HG03025 (cell line): Measurements from ENCODE around the gene TRAF1.

Experiments used
- ATAC-seq: cut with Tn5 transposase; IDR thresholded peaks from one replicate; pipeline ENCODE4 v1.9.1; 2021; ENCODE audit warnings: mild to moderate bottlenecking, moderate library complexity; ENCODE audit not compliant: unreplicated experiment, low FRiP score

TRAF1 gene

DNA sequence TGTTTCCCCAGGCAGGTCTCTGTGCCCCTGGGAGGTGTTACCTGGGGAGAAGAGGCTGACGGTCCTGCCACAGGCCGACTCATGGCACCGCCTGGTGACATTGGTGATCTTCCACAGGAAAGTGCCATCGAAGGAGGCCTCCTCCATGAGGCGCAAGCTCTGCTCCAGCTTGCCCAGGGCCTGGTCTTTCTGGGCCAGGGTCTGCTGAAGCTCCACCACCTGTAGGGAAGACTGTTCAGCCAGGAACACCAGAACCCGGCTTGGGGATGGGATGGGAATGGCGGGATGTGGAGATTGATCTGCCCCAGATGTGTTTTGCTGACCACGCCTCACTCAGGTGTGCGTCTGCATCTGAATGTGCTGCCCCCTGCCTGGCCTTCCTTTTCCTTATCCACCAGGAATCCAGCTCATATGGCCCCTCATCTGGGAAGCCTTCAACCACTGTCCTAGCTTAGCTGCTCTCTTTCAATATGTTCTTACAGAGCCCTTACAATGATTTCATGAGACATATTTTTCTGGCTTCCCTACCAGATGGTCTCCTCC lies 15.2 kb downstream of the TRAF1 start:
- ATAC-seq = no peak

GRCh38 chr9:120910643-120911042 lies 16.0 kb downstream of the TRAF1 start:
- no peak for ATAC-seq

DNA sequence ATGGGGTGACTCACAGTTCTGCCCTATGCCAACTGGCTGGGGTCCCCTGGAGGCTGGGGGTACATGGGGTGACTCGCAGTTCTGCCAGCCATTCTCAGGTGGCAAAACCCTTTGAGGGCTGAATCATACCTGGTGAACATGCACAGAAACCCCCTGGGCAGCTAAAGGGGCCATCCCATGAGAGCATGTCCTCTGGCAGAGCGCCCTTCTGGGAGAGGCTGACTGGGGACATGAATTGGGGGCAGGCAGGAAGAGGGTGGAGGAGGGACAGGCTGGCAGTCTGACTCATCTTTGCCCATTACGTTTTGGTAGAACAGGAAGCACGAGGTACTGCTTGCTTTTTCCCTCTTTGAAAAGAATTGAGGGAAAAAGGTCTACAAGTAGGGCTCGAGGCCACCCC lies 16.7 kb downstream of the TRAF1 start:
- ATAC-seq = no peak

DNA sequence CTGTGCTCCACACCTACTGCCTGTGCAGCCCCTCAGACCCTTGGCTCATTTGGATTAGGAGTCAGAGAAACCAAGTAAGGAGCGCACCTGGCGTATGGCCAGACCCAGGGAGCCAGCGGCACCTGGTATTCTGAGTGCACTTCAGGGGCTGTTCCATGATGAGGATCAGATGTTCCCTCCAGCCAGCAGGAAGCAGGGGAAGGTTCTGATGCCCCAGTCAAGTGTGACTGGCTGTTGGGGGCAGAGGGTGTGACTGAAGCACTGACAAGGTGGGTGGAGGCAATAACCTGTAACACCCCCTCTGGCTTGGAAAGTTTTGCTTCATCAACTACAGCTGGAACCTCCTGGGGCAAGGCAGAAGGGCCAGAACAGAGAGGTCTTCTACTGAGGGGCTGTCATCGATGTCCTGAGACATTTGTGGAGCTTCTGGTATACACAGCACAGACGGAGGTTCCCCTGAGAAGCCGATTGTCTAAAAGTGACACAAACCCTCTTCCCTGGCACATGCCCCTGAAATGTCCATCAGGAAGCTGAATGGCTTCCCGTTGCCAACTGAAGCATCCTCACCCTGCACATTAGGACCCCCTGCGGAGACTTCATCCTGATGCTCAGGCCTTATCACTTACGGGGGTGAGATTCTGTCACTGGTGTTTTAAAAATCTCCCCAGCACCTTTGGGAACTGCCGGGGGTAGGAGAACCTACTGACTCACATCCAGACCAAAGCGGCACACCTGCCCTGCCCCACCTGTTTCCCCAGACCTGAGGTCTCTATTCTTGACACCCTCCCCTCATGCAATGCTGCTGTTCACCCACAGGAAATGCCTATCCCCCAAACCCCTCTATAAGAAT lies 21.1 kb downstream of the TRAF1 start:
- no peak for ATAC-seq

- no peak for ATAC-seq
These were observed 21.7 kb downstream of the TRAF1 start for GRCh38 chr9:120904978-120905301.

- ATAC-seq = no peak
These were observed 22.3 kb downstream of the TRAF1 start for GRCh38 chr9:120904061-120904977.

GRCh38 chr9:120902569-120903535 lies 23.7 kb downstream of the TRAF1 start:
- ATAC-seq = no peak

- no peak for ATAC-seq
These were observed 24.6 kb downstream of the TRAF1 start for GRCh38 chr9:120901755-120902568.

- no peak for ATAC-seq
These were observed 25.8 kb downstream of the TRAF1 start for GRCh38 chr9:120900824-120901223.

GRCh38 chr9:120899490-120900068 lies 27.0 kb downstream of the TRAF1 start:
- no peak for ATAC-seq

DNA sequence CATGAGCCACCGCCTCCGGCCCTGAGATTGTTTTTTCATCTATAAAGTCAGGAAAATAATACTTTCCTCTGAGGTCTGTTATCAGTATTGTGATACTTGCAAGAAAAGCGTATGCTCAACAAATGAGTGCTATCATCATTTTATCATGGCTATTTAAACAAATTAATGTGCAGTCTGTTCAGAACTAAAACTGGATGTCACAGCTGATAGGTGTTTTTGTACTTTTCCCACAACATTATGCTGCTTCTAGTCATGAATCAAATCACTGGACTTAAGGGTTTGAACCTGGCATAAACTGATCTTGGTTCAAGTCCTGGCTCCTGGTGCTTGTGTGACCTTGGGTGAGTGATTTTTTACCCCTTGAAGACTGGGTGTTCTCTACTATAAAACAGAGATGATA lies 28.2 kb downstream of the TRAF1 start:
- ATAC-seq = no peak

DNA sequence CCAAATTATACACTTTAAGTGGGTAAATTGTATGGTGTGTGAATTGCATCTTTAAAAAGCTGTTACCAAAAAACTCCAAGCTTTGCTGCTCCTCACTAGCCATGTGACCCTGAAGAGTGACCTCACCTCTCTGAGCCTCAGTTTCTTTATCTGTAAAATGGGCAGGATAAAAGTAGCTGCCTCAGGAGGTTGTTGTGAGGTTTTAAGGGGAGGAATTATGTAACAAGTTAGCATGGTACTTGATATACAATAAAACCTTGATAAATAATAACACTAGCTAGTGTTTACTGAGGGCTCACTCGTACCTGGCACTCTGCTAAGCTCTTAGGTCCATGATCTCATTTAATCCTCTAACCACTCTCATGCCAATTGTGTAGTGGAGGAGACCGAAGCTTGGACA lies 30.6 kb downstream of the TRAF1 start:
- no peak for ATAC-seq

DNA sequence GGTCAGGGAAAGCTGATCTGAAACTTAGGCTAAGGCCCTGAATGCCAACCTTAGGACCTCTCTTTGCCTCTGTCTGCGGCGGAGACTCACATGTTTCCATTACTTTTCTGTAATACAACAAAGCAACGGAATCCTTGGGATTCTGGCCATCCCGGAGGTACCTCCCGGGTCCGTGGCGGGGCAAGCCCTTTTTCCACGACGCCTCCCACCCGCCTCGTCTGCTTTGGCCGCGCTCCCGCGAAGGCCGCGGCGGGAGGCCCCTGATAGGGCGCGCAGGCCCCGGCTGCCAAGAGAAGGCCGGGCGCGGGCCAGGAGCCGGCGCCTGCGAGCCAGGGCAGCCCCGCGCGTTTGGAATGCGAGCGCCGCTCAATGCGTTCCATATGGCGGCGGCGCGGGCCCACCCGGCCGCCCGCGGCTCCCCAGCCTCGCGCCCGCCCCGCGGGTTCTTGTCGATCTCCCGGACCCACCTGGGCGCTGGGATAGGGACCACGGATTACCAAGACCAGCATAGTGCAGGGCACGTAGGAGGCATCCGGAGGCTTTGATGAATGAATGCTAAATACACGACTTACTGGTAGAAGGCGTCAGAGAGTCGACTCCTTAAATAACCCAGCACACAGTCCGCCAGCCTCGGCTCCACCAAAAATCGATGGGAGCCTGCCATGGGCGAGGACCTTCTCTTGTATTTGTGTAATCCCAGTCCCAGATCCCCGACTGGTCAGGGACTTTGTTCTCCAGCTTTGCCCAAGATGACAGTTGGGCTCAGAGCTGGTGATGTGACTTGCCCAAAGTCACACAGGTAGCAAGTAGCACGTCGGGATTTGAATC lies 32.1 kb downstream of the TRAF1 start:
- ATAC-seq = no peak

- no peak for ATAC-seq
These were observed 32.8 kb downstream of the TRAF1 start for GRCh38 chr9:120893611-120894307.

GRCh38 chr9:120892748-120893610 lies 33.6 kb downstream of the TRAF1 start:
- peak; percentile 65 for ATAC-seq

- peak; percentile 27 for ATAC-seq
These were observed 34.5 kb downstream of the TRAF1 start for GRCh38 chr9:120891884-120892747.
